ENCODE results near the gene ACTG2.

GRCh38 chr2:73895473-73895872 is 2.7 kb downstream of the ACTG2 start:
- TF ChIP-seq, protein P1, sequence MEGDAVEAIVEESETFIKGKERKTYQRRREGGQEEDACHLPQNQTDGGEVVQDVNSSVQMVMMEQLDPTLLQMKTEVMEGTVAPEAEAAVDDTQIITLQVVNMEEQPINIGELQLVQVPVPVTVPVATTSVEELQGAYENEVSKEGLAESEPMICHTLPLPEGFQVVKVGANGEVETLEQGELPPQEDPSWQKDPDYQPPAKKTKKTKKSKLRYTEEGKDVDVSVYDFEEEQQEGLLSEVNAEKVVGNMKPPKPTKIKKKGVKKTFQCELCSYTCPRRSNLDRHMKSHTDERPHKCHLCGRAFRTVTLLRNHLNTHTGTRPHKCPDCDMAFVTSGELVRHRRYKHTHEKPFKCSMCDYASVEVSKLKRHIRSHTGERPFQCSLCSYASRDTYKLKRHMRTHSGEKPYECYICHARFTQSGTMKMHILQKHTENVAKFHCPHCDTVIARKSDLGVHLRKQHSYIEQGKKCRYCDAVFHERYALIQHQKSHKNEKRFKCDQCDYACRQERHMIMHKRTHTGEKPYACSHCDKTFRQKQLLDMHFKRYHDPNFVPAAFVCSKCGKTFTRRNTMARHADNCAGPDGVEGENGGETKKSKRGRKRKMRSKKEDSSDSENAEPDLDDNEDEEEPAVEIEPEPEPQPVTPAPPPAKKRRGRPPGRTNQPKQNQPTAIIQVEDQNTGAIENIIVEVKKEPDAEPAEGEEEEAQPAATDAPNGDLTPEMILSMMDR (IDR thresholded peaks at IDR 0.05 in 8 of 11, conservative IDR thresholded peaks at IDR 0.05 in 3 of 11): no peak
- no peak for TF ChIP-seq POLR2AphosphoS5 (IDR thresholded peaks at IDR 0.05)

Data from spleen (tissue), 7 donors.